ENCODE results near the gene OVCH2.

Gene OVCH2

DNA sequence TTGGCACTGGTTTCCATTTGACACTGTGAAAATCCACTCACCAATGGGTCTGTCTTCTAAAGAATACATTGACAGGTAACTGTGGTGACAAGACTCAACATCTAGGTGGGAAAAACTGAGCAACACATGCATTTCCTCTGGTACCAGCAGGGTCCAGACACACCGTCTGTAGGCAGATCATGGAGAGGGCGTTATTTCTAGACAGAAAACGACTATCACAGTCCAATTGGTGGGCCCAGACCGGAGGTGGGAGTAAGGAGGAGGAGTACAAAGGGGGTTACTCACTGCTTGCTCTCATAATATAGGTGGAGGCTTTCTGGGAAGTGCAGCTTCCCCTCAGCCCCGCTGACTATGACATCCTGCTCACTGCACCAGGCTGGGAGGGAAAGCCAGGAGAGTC, 9.9 kb downstream of the OVCH2 start:
- Histone ChIP-seq H4K5ac (ENCODE audit: low read length) (no peak overlapping the region), H3K79me2 (ENCODE audit: control insufficient read depth, insufficient read depth, low read length) (no peaks in the 10 kb centered on the region), H3K27ac (ENCODE audit: low read depth, low read length) (no peak overlapping the region), H3K79me1 (ENCODE audit: low read length) (no peaks in the 10 kb centered on the region), H3K9ac (ENCODE audit: low read length) (no peak overlapping the region), H3K36me3 (ENCODE audit: control insufficient read depth, insufficient read depth, low read length) (no peaks in the 10 kb centered on the region), H3K18ac (ENCODE audit: low read length) (no peak overlapping the region), H2AK5ac (ENCODE audit: low read length) (no peak overlapping the region), H3K4me3 (ENCODE audit: low read length) (no peak overlapping the region), H4K8ac (ENCODE audit: low read depth, low read length) (no peak overlapping the region), H3K27me3 (ENCODE audit: insufficient read depth, low read length, poor library complexity) (no peaks in the 10 kb centered on the region), H2BK15ac (replicated peaks; ENCODE audit: low read depth) (no peak overlapping the region), H3K56ac (ENCODE audit: low read length) (no peak overlapping the region), H3K23ac (ENCODE audit: low read length) (peak overlapping the region; percentile 32), H3K4me1 (ENCODE audit: control insufficient read depth, low read depth, low read length) (no peaks in the 10 kb centered on the region), H2BK120ac (ENCODE audit: low read depth, low read length) (no peak overlapping the region), H2BK5ac (ENCODE audit: low read length) (no peak overlapping the region), H3K4me2 (ENCODE audit: low read length) (no peak overlapping the region), H3K4ac (ENCODE audit: low read depth, low read length) (no peak overlapping the region)
- DNase-seq, result peak; percentile 47
- WGBS (ENCODE audit: extremely low coverage, insufficient coverage, low lambda C conversion rate), result no CpG with 5 or more reads among the region's 5 CpGs

DNA sequence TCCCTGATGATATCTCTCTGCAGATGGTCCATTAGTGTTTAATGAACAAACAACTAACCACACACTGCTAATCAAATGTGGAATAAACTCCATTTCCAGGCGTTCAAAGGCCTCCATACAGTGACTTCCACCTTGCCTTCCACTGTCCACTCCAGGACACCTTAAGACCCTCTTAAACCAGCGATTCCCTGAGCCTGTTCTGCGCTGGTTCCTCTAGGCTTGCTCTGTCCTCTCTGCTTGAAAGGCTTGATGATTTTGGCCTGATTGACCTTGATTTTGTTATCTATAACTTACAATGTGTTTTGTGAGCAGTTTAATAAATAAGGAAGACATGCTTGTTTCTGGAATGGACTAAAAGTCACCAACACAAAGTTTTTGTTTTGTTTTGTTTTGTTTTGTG, 12.0 kb downstream of the OVCH2 start:
- H3K56ac ChIP-seq (ENCODE audit: low read length), result no peak overlapping the region
- H3K9ac ChIP-seq (ENCODE audit: low read length), result no peak overlapping the region
- no peaks in the 10 kb centered on the region for H3K36me3 ChIP-seq (ENCODE audit: control insufficient read depth, insufficient read depth, low read length)
- DNase-seq, result no peak
- H3K23ac ChIP-seq (ENCODE audit: low read length), result no peak overlapping the region
- no peak overlapping the region for H3K27ac ChIP-seq (ENCODE audit: low read depth, low read length)
- no peak overlapping the region for H2BK15ac ChIP-seq (replicated peaks; ENCODE audit: low read depth)
- no peak overlapping the region for H3K4me3 ChIP-seq (ENCODE audit: low read length)
- H2BK120ac ChIP-seq (ENCODE audit: low read depth, low read length), result no peak overlapping the region
- no peak overlapping the region for H4K8ac ChIP-seq (ENCODE audit: low read depth, low read length)
- no peaks in the 10 kb centered on the region for H3K27me3 ChIP-seq (ENCODE audit: insufficient read depth, low read length, poor library complexity)
- no peak overlapping the region for H4K5ac ChIP-seq (ENCODE audit: low read length)
- WGBS (ENCODE audit: extremely low coverage, insufficient coverage, low lambda C conversion rate), result no CpG with 5 or more reads among the region's 3 CpGs
- no peak overlapping the region for H3K4me2 ChIP-seq (ENCODE audit: low read length)
- H3K79me2 ChIP-seq (ENCODE audit: control insufficient read depth, insufficient read depth, low read length), result no peaks in the 10 kb centered on the region
- no peaks in the 10 kb centered on the region for H3K4me1 ChIP-seq (ENCODE audit: control insufficient read depth, low read depth, low read length)
- H3K4ac ChIP-seq (ENCODE audit: low read depth, low read length), result no peak overlapping the region
- no peaks in the 10 kb centered on the region for H3K79me1 ChIP-seq (ENCODE audit: low read length)
- H2AK5ac ChIP-seq (ENCODE audit: low read length), result no peak overlapping the region
- H3K18ac ChIP-seq (ENCODE audit: low read length), result no peak overlapping the region
- H2BK5ac ChIP-seq (ENCODE audit: low read length), result no peak overlapping the region

DNA sequence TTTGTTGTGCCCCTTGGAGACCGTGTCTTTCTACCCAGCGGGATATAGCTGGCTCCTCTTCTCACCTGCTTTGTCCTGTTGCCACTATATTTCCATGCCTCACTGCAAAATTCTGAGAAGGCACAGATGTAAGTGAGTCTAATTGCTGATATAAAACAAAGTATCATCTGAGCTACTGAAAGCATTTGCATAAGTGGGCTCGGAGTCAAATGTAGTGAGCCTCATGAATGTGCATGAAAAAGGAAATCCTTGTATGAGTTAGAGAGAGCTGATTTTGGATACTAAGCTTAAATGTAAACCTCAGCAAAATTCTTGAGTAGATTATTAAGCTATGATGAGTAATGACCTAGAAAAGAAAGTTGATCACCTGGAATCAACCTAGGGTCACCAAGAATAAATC, 13.9 kb downstream of the OVCH2 start:
- H2BK120ac ChIP-seq (ENCODE audit: low read depth, low read length), result no peak overlapping the region

DNA sequence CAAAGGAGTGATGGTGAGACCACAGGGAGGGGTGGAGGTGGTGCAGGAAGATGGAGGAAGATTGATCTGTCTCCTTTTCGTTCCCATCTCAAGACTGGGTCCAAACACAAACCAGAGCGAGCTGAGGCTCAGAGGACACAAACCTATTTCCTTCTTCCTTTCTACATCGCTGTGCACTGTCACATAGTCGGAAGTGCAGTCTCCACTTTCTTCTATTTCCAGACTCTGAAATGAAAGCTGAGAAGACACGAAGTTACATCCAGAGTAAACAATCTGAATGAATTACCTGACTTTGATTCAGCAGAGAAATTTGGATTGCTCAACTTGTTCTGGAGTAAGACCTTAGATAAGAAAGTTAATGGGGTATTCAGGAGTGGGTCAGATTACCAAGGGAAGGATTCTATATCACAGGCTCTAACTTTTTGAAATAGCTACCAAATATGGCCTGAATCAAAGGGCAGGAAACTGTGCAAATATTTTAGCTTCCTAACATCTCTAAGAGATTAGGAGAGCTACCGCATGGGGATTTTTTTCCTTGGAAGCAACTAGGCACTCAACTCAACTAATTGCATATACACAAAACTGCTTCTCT, 14.4 kb downstream of the OVCH2 start:
- Histone ChIP-seq H2AK5ac (ENCODE audit: low read length) (no peak overlapping the region), H3K56ac (ENCODE audit: low read length) (no peak overlapping the region), H3K9ac (ENCODE audit: low read length) (no peak overlapping the region), H3K36me3 (ENCODE audit: control insufficient read depth, insufficient read depth, low read length) (no peaks in the 10 kb centered on the region), H2BK5ac (ENCODE audit: low read length) (no peak overlapping the region), H4K5ac (ENCODE audit: low read length) (no peak overlapping the region), H3K23ac (ENCODE audit: low read length) (no peak overlapping the region), H4K8ac (ENCODE audit: low read depth, low read length) (no peak overlapping the region), H2BK120ac (ENCODE audit: low read depth, low read length) (no peak overlapping the region), H3K4ac (ENCODE audit: low read depth, low read length) (no peak overlapping the region), H3K4me1 (ENCODE audit: control insufficient read depth, low read depth, low read length) (peaks cover 8% of the 10 kb centered on the region), H3K4me3 (ENCODE audit: low read length) (no peak overlapping the region), H3K27me3 (ENCODE audit: insufficient read depth, low read length, poor library complexity) (no peaks in the 10 kb centered on the region), H3K79me1 (ENCODE audit: low read length) (no peaks in the 10 kb centered on the region), H3K79me2 (ENCODE audit: control insufficient read depth, insufficient read depth, low read length) (no peaks in the 10 kb centered on the region), H3K4me2 (ENCODE audit: low read length) (no peak overlapping the region), H3K27ac (ENCODE audit: low read depth, low read length) (no peak overlapping the region), H2BK15ac (replicated peaks; ENCODE audit: low read depth) (no peak overlapping the region), H3K18ac (ENCODE audit: low read length) (no peak overlapping the region)
- WGBS (ENCODE audit: extremely low coverage, insufficient coverage, low lambda C conversion rate), result no CpG with 5 or more reads among the region's 6 CpGs
- no peak for DNase-seq

More for the DNA sequence above, 13.9 kb downstream of the OVCH2 start:
- Histone ChIP-seq H3K56ac (ENCODE audit: low read length) (no peak overlapping the region), H4K8ac (ENCODE audit: low read depth, low read length) (no peak overlapping the region), H3K4me2 (ENCODE audit: low read length) (no peak overlapping the region), H2BK5ac (ENCODE audit: low read length) (no peak overlapping the region), H3K4me3 (ENCODE audit: low read length) (no peak overlapping the region), H3K36me3 (ENCODE audit: control insufficient read depth, insufficient read depth, low read length) (no peaks in the 10 kb centered on the region), H3K4me1 (ENCODE audit: control insufficient read depth, low read depth, low read length) (peaks cover 7% of the 10 kb centered on the region), H2BK15ac (replicated peaks; ENCODE audit: low read depth) (no peak overlapping the region), H3K27me3 (ENCODE audit: insufficient read depth, low read length, poor library complexity) (no peaks in the 10 kb centered on the region), H3K79me1 (ENCODE audit: low read length) (no peaks in the 10 kb centered on the region), H3K27ac (ENCODE audit: low read depth, low read length) (no peak overlapping the region), H3K9ac (ENCODE audit: low read length) (no peak overlapping the region), H3K18ac (ENCODE audit: low read length) (no peak overlapping the region), H2AK5ac (ENCODE audit: low read length) (no peak overlapping the region), H4K5ac (ENCODE audit: low read length) (no peak overlapping the region), H3K4ac (ENCODE audit: low read depth, low read length) (no peak overlapping the region), H3K23ac (ENCODE audit: low read length) (no peak overlapping the region), H3K79me2 (ENCODE audit: control insufficient read depth, insufficient read depth, low read length) (no peaks in the 10 kb centered on the region)
- no peak for DNase-seq
- WGBS (ENCODE audit: extremely low coverage, insufficient coverage, low lambda C conversion rate), result no CpG with 5 or more reads among the region's 3 CpGs

DNA sequence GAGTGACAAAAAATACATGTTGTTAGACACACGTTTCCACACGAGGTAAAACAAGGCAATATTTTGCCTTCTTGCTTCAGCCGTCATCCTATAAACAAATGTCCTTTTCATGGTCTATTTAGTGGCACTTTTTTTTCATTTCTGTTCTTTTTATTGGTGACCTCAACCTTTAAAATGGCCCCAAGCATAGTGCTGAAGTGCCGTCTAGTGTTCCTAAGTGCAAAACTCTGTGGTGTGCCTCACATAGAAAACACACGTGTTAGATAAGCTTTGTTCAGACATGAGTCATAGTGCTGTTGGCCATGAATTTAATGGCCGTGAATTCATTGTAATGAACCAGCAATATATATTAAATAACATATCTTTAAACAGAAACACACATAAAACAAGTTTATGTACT, 15.6 kb downstream of the OVCH2 start:
- no peaks in the 10 kb centered on the region for H3K36me3 ChIP-seq (ENCODE audit: control insufficient read depth, insufficient read depth, low read length)
- no peaks in the 10 kb centered on the region for H3K79me1 ChIP-seq (ENCODE audit: low read length)
- no peak overlapping the region for H3K27ac ChIP-seq (ENCODE audit: low read depth, low read length)
- WGBS (ENCODE audit: extremely low coverage, insufficient coverage, low lambda C conversion rate), result no CpG with 5 or more reads among the region's 6 CpGs
- no peak overlapping the region for H4K8ac ChIP-seq (ENCODE audit: low read depth, low read length)
- H3K9ac ChIP-seq (ENCODE audit: low read length), result no peak overlapping the region
- H3K27me3 ChIP-seq (ENCODE audit: insufficient read depth, low read length, poor library complexity), result no peaks in the 10 kb centered on the region
- no peak overlapping the region for H3K23ac ChIP-seq (ENCODE audit: low read length)
- H2BK120ac ChIP-seq (ENCODE audit: low read depth, low read length), result no peak overlapping the region
- no peak overlapping the region for H4K5ac ChIP-seq (ENCODE audit: low read length)
- peaks cover 8% of the 10 kb centered on the region for H3K4me1 ChIP-seq (ENCODE audit: control insufficient read depth, low read depth, low read length)
- H3K18ac ChIP-seq (ENCODE audit: low read length), result no peak overlapping the region
- H3K4me3 ChIP-seq (ENCODE audit: low read length), result no peak overlapping the region
- H3K79me2 ChIP-seq (ENCODE audit: control insufficient read depth, insufficient read depth, low read length), result no peaks in the 10 kb centered on the region
- no peak overlapping the region for H3K4me2 ChIP-seq (ENCODE audit: low read length)
- no peak for DNase-seq
- no peak overlapping the region for H3K4ac ChIP-seq (ENCODE audit: low read depth, low read length)
- no peak overlapping the region for H2AK5ac ChIP-seq (ENCODE audit: low read length)
- H3K56ac ChIP-seq (ENCODE audit: low read length), result no peak overlapping the region
- H2BK15ac ChIP-seq (replicated peaks; ENCODE audit: low read depth), result no peak overlapping the region
- H2BK5ac ChIP-seq (ENCODE audit: low read length), result no peak overlapping the region

DNA sequence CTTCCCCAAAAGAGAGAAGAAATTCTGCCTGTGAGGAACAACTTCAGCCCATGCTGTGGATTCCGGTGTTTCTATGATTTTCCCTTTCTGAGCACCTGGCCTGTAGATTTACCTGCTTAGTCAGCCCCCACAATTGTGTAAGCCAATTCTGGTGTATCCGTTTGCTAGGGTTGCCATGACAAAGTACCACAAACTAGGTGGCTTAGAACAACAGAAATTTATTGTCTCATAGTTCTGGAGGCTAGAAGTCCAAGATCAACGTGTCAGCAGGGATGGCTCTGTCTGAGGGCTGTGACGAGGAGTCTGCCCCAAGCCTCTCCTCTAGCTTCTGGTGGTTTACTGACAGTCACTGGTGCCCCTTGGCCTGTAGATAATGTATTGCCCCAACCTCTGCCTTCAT, 17.0 kb downstream of the OVCH2 start:
- H4K8ac ChIP-seq (ENCODE audit: low read depth, low read length), result no peak overlapping the region
- no peak overlapping the region for H3K4me2 ChIP-seq (ENCODE audit: low read length)
- H2BK5ac ChIP-seq (ENCODE audit: low read length), result no peak overlapping the region
- H3K79me2 ChIP-seq (ENCODE audit: control insufficient read depth, insufficient read depth, low read length), result no peaks in the 10 kb centered on the region
- H3K4me1 ChIP-seq (ENCODE audit: control insufficient read depth, low read depth, low read length), result peaks cover 8% of the 10 kb centered on the region
- no peaks in the 10 kb centered on the region for H3K27me3 ChIP-seq (ENCODE audit: insufficient read depth, low read length, poor library complexity)
- H3K56ac ChIP-seq (ENCODE audit: low read length), result no peak overlapping the region
- H2BK15ac ChIP-seq (replicated peaks; ENCODE audit: low read depth), result no peak overlapping the region
- no peak overlapping the region for H4K5ac ChIP-seq (ENCODE audit: low read length)
- no peak overlapping the region for H3K9ac ChIP-seq (ENCODE audit: low read length)
- no peak for DNase-seq
- H3K36me3 ChIP-seq (ENCODE audit: control insufficient read depth, insufficient read depth, low read length), result no peaks in the 10 kb centered on the region
- no peak overlapping the region for H2BK120ac ChIP-seq (ENCODE audit: low read depth, low read length)
- no peaks in the 10 kb centered on the region for H3K79me1 ChIP-seq (ENCODE audit: low read length)
- H3K4me3 ChIP-seq (ENCODE audit: low read length), result no peak overlapping the region
- no peak overlapping the region for H3K27ac ChIP-seq (ENCODE audit: low read depth, low read length)
- WGBS (ENCODE audit: extremely low coverage, insufficient coverage, low lambda C conversion rate), result no CpG with 5 or more reads among the region's 4 CpGs
- H3K18ac ChIP-seq (ENCODE audit: low read length), result no peak overlapping the region
- no peak overlapping the region for H3K4ac ChIP-seq (ENCODE audit: low read depth, low read length)
- H2AK5ac ChIP-seq (ENCODE audit: low read length), result no peak overlapping the region
- no peak overlapping the region for H3K23ac ChIP-seq (ENCODE audit: low read length)

All from mesendoderm (in vitro differentiated cells).